ENCODE results near the gene MTHFD1. TPM values are rescaled to one million over a fixed set of nuclear protein-coding genes. Genes with fewer than 3 reads are reported as not detected.

MTHFD1 gene
- total RNA-seq, 4 donors from 2014 or later, result 27.6 to 66.0 (median 53.8) TPM

GRCh38 chr14:64474041-64474440 lies 85.9 kb downstream of the MTHFD1 start:
- no peaks in the 10 kb centered on the region for H3K9me3 ChIP-seq
- no peaks in the 10 kb centered on the region for H3K27me3 ChIP-seq
- H3K27ac ChIP-seq, result no peak overlapping the region
- no peak for TF ChIP-seq CTCF (IDR thresholded peaks at IDR 0.05)
- TF ChIP-seq POLR2A (IDR thresholded peaks at IDR 0.05), result no peak
- no peaks in the 10 kb centered on the region for H3K36me3 ChIP-seq
- no peak for DNase-seq
- H3K4me3 ChIP-seq, result no peak overlapping the region
- H3K4me1 ChIP-seq, result no peaks in the 10 kb centered on the region
- 55 to 60% methylated on average over 2 of the region's 2 CpGs for WGBS, 2 donors
- intact Hi-C loops (cut with DNase I), result no loop called here

- no peaks in the 10 kb centered on the region for H3K27me3 ChIP-seq
- no peak for DNase-seq
- intact Hi-C loops (cut with DNase I), result no loop called here
These were observed 86.5 kb downstream of the MTHFD1 start for GRCh38 chr14:64474698-64475097.

GRCh38 chr14:64475585-64476273 lies 87.6 kb downstream of the MTHFD1 start:
- no peaks in the 10 kb centered on the region for H3K4me1 ChIP-seq

More at GRCh38 chr14:64474698-64475097, 86.5 kb downstream of the MTHFD1 start:
- 61 to 86% methylated on average over 4 of the region's 4 CpGs for WGBS, 2 donors
- Histone ChIP-seq H3K4me3 (no peak overlapping the region), H3K36me3 (peaks cover 0 to 2% (median 0%) of the 10 kb centered on the region in 3 donors), H3K4me1 (no peaks in the 10 kb centered on the region), H3K27ac (no peak overlapping the region), H3K9me3 (no peaks in the 10 kb centered on the region)
- TF ChIP-seq POLR2A (IDR thresholded peaks at IDR 0.05) (no peak), CTCF (IDR thresholded peaks at IDR 0.05) (no peak)

GRCh38 chr14:64476438-64476837 lies 88.3 kb downstream of the MTHFD1 start:
- intact Hi-C loops (cut with DNase I), result no loop called here
- Histone ChIP-seq H3K27me3 (no peaks in the 10 kb centered on the region), H3K27ac (no peak overlapping the region), H3K4me3 (no peak overlapping the region), H3K9me3 (no peaks in the 10 kb centered on the region), H3K36me3 (peaks cover 0 to 16% (median 0%) of the 10 kb centered on the region in 3 donors), H3K4me1 (no peaks in the 10 kb centered on the region)
- no peak for DNase-seq
- 76 to 80% methylated on average over 7 to 8 of the region's 8 CpGs for WGBS, 2 donors
- TF ChIP-seq POLR2A (IDR thresholded peaks at IDR 0.05) (no peak), CTCF (IDR thresholded peaks at IDR 0.05) (no peak)

More at GRCh38 chr14:64475585-64476273, 87.6 kb downstream of the MTHFD1 start:
- Histone ChIP-seq H3K4me3 (no peak overlapping the region), H3K27ac (no peak overlapping the region), H3K27me3 (no peaks in the 10 kb centered on the region), H3K9me3 (no peaks in the 10 kb centered on the region), H3K36me3 (peaks cover 0 to 9% (median 0%) of the 10 kb centered on the region in 3 donors)
- DNase-seq, result no peak
- TF ChIP-seq POLR2A (IDR thresholded peaks at IDR 0.05) (no peak), CTCF (IDR thresholded peaks at IDR 0.05) (no peak)
- 70% methylated on average over 8 of the region's 8 CpGs for WGBS, 2 donors
- intact Hi-C loops (cut with DNase I), result no loop called here

GRCh38 chr14:64478634-64479250 lies 90.6 kb downstream of the MTHFD1 start:
- intact Hi-C loops (cut with DNase I), result no loop called here
- no peaks in the 10 kb centered on the region for H3K27me3 ChIP-seq
- no peak overlapping the region for H3K27ac ChIP-seq
- H3K4me3 ChIP-seq, result no peak overlapping the region
- H3K9me3 ChIP-seq, result no peaks in the 10 kb centered on the region
- TF ChIP-seq POLR2A (IDR thresholded peaks at IDR 0.05) (no peak), CTCF (IDR thresholded peaks at IDR 0.05) (peak in 4 of 6 experiments; percentile 27 to 46 (median 42))
- DNase-seq, result no peak
- H3K36me3 ChIP-seq, result peaks cover 0 to 29% (median 0%) of the 10 kb centered on the region in 3 donors
- H3K4me1 ChIP-seq, result no peaks in the 10 kb centered on the region
